Natural killer cell (primary cell): ENCODE results near the gene NANP. TPM values are rescaled to one million over a fixed set of nuclear protein-coding genes. Genes with fewer than 3 reads are reported as not detected.

Experiments
- ATAC-seq, 3 donors: fragments of 150-1000 bp in 2 of 3; fragments of 200-7000 bp in 1 of 3; cut with Tn5 transposase; 1 replicate in 1 of 3; 2 replicates in 2 of 3; pipeline ENCODE4 v1.10.0; 2021; ENCODE audit warnings: mild to moderate bottlenecking in 2 of 3, moderate library complexity in 2 of 3
- DNase-seq, 2 donors: peaks; one replicate each; pipeline versions ENCODE4 v3.0.0 to v3.0.0-alpha.2; 2013 to 2021; ENCODE audit warnings: mixed read lengths in 1 of 2
- H3K27ac ChIP-seq: one replicate; pipeline ENCODE4 v1.5.1; 2013; ENCODE audit warnings: mild to moderate bottlenecking, low read length
- H3K27me3 ChIP-seq: one replicate; pipeline ENCODE4 v1.6.1; 2013; ENCODE audit warnings: low read length; ENCODE audit not compliant: control insufficient read depth, insufficient read depth
- H3K36me3 ChIP-seq: one replicate; pipeline ENCODE4 v1.6.1; 2013; ENCODE audit warnings: low read length; ENCODE audit not compliant: control insufficient read depth, insufficient read depth
- H3K4me1 ChIP-seq: one replicate; pipeline ENCODE4 v1.6.1; 2013; ENCODE audit warnings: low read length; ENCODE audit not compliant: control insufficient read depth, insufficient read depth
- H3K4me3 ChIP-seq: one replicate; pipeline ENCODE4 v1.5.1; 2013; ENCODE audit warnings: low read length
- H3K9me3 ChIP-seq: one replicate; pipeline ENCODE4 v1.6.1; 2013; ENCODE audit warnings: low read length; ENCODE audit not compliant: control insufficient read depth, insufficient read depth
- H3K27ac Mint-ChIP-seq, 2 donors: one replicate each; pipeline ENCODE4 v1.8.0; 2022; ENCODE audit warnings: mild to moderate bottlenecking in 2 of 2, mixed read lengths in 2 of 2, moderate library complexity in 1 of 2
- H3K27me3 Mint-ChIP-seq, 2 donors: one replicate each; pipeline ENCODE4 v1.8.0; 2022; ENCODE audit warnings: low read depth in 2 of 2, mixed read lengths in 2 of 2
- H3K36me3 Mint-ChIP-seq: one replicate; pipeline ENCODE4 v1.8.0; 2022; ENCODE audit warnings: mixed read lengths
- H3K4me1 Mint-ChIP-seq, 2 donors: one replicate each; pipeline ENCODE4 v1.8.0; 2022; ENCODE audit warnings: mixed read lengths in 2 of 2
- H3K4me3 Mint-ChIP-seq: one replicate; pipeline ENCODE4 v1.8.0; 2022; ENCODE audit warnings: mild to moderate bottlenecking, moderate library complexity, mixed read lengths
- H3K9me3 Mint-ChIP-seq, 2 donors: one replicate each; pipeline ENCODE4 v1.8.0; 2022; ENCODE audit warnings: mixed read lengths in 2 of 2
- CTCF ChIP-seq: fragments of 200-600 bp; IDR thresholded peaks from one replicate; pipeline ENCODE4 v1.8.0; 2022; ENCODE audit warnings: antibody characterized with exemption
- WGBS: methylation state at CpG from one replicate; pipeline ENCODE4 v1.1.7; 2013; ENCODE audit warnings: missing lambda C conversion rate; ENCODE audit not compliant: insufficient coverage; 5-methylcytosine and 5-hydroxymethylcytosine counted together
- intact Hi-C: fragments of 100-400 bp; cut with micrococcal nuclease; formaldehyde crosslinking; loops from one replicate; pipeline ENCODE4 v1.14.2; 2022
- total RNA-seq, 4 donors: library from RNA; stranded (reverse); fragments of 120-200 nt in 1 of 4; gene quantifications; one replicate each; pipeline versions ENCODE4 v1.2.3 to v1.2.4, GENCODE V29; 2013 to 2022

The NANP gene
- 1 to 10 TPM; 3.1 to 4.0 (median 3.2) TPM for total RNA-seq
- total RNA-seq (2013) = 4.3 TPM

- Histone ChIP-seq H3K27me3 (no peaks in the 10 kb centered on the region), H3K4me3 (peak within 1 kb of the TSS; percentile 89), H3K27ac (peak within 1 kb of the TSS; percentile 89), H3K9me3 (no peaks in the 10 kb centered on the region), H3K4me1 (peaks cover 16% of the 10 kb centered on the region), H3K36me3 (no peaks in the 10 kb centered on the region)
- intact Hi-C loops = loop anchor here (1.0 kb wide), 1 partner anchor 72 kb away; the partner anchor contains the start of gene ZNF337
- no peaks in the 10 kb centered on the region for H3K36me3 Mint-ChIP-seq
- under 1% methylated on average over 81 of the region's 81 CpGs for WGBS
- ATAC-seq (peak; percentile 81 to 89 (median 82)), DNase-seq (peak; percentile 81 to 93)
- H3K9me3 Mint-ChIP-seq = no peaks in the 10 kb centered on the region
- no peaks in the 10 kb centered on the region for H3K27me3 Mint-ChIP-seq
- peak within 1 kb of the TSS; percentile 97 for H3K4me3 Mint-ChIP-seq
- H3K4me1 Mint-ChIP-seq = peaks cover 24 to 30% of the 10 kb centered on the region in 2 donors
- peak within 1 kb of the TSS; percentile 92 to 96 for H3K27ac Mint-ChIP-seq
- no peak for TF ChIP-seq CTCF
Measured at GRCh38 chr20:25623736-25624499, at the start of gene NANP. Gene NANP, minus strand, starts transcription at chr20:25624014. Its CDS starts 66 bp downstream, at chr20:25623948.

GRCh38 chr20:25672659-25673235 lies 48.9 kb upstream of the NANP start:
- Mint-ChIP-seq H3K9me3 (no peaks in the 10 kb centered on the region), H3K4me3 (no peak overlapping the region), H3K27ac (no peak overlapping the region), H3K4me1 (peaks cover 0 to 5% of the 10 kb centered on the region in 2 donors), H3K27me3 (no peaks in the 10 kb centered on the region), H3K36me3 (peaks cover 30% of the 10 kb centered on the region)
- DNase-seq (no peak), ATAC-seq (no peak)
- Histone ChIP-seq H3K27ac (no peak overlapping the region), H3K9me3 (no peaks in the 10 kb centered on the region), H3K4me3 (no peak overlapping the region), H3K4me1 (no peaks in the 10 kb centered on the region), H3K27me3 (no peaks in the 10 kb centered on the region), H3K36me3 (peaks cover 32% of the 10 kb centered on the region)
- WGBS = 88% methylated on average over 3 of the region's 4 CpGs
- intact Hi-C loops = no loop called here
- TF ChIP-seq CTCF = no peak

GRCh38 chr20:25669826-25670422 lies 46.1 kb upstream of the NANP start:
- no peaks in the 10 kb centered on the region for H3K27me3 Mint-ChIP-seq
- no peak overlapping the region for H3K4me3 Mint-ChIP-seq
- no peaks in the 10 kb centered on the region for H3K27me3 ChIP-seq
- H3K27ac ChIP-seq = no peak overlapping the region
- TF ChIP-seq CTCF = no peak
- no peak for ATAC-seq
- peaks cover 0 to 5% of the 10 kb centered on the region in 2 donors for H3K4me1 Mint-ChIP-seq
- no peak for DNase-seq
- H3K36me3 ChIP-seq = peaks cover 11% of the 10 kb centered on the region
- H3K9me3 ChIP-seq = no peaks in the 10 kb centered on the region
- H3K4me1 ChIP-seq = no peaks in the 10 kb centered on the region
- H3K27ac Mint-ChIP-seq = no peak overlapping the region
- H3K9me3 Mint-ChIP-seq = no peaks in the 10 kb centered on the region
- WGBS = 92% methylated on average over 5 of the region's 7 CpGs
- peaks cover 6% of the 10 kb centered on the region for H3K36me3 Mint-ChIP-seq
- H3K4me3 ChIP-seq = no peak overlapping the region
- intact Hi-C loops = no loop called here
